HEK293 (cell line): ENCODE results near the gene RNF225.

Experiments used
- BCL11A ChIP-seq: fragments of 450-650 bp; formaldehyde crosslinking; IDR thresholded peaks from 2 replicates; pipeline ENCODE4 v1.5.1; 2016; ENCODE audit warnings: low read depth, missing biosample characterization, missing genetic modification characterization
- HOXC10 ChIP-seq: sonication (generic); formaldehyde crosslinking; IDR thresholded peaks from 2 replicates; pipeline ENCODE4 v1.8.1; 2023; ENCODE audit warnings: mild to moderate bottlenecking, missing genetic modification reagents
- HOXD13 ChIP-seq: sonication (generic); formaldehyde crosslinking; IDR thresholded peaks from 2 replicates; pipeline ENCODE4 v1.8.0; 2022; ENCODE audit warnings: missing genetic modification reagents, borderline replicate concordance
- KLF10 ChIP-seq: fragments of 450-650 bp; IDR thresholded peaks from 2 replicates; pipeline ENCODE4 v1.5.1; 2018; ENCODE audit warnings: missing biosample characterization, mild to moderate bottlenecking, missing genetic modification characterization
- OVOL3 ChIP-seq: fragments of 450-650 bp; formaldehyde crosslinking; IDR thresholded peaks from 2 replicates; pipeline ENCODE4 v1.5.1; 2016; ENCODE audit warnings: missing biosample characterization, missing genetic modification characterization
- REPIN1 ChIP-seq: fragments of 450-650 bp; formaldehyde crosslinking; IDR thresholded peaks from 2 replicates; pipeline ENCODE4 v1.5.1; 2017; ENCODE audit warnings: missing biosample characterization, missing genetic modification characterization, low read depth
- SP3 ChIP-seq: fragments of 450-650 bp; formaldehyde crosslinking; IDR thresholded peaks from 2 replicates; pipeline ENCODE4 v1.5.1; 2016; ENCODE audit warnings: missing biosample characterization, missing genetic modification characterization
- ZBTB20 ChIP-seq: fragments of 450-650 bp; formaldehyde crosslinking; IDR thresholded peaks from 2 replicates; pipeline ENCODE4 v1.5.1; 2016; ENCODE audit warnings: missing biosample characterization, missing genetic modification characterization
- ZBTB6 ChIP-seq: fragments of 450-650 bp; formaldehyde crosslinking; IDR thresholded peaks from 2 replicates; pipeline ENCODE4 v1.5.1; 2017; ENCODE audit warnings: missing biosample characterization, missing genetic modification characterization
- ZIC2 ChIP-seq: fragments of 450-650 bp; formaldehyde crosslinking; IDR thresholded peaks from 2 replicates; pipeline ENCODE4 v1.5.1; 2016; ENCODE audit warnings: missing biosample characterization, missing genetic modification characterization
- ZNF146 ChIP-seq: fragments of 450-650 bp; formaldehyde crosslinking; IDR thresholded peaks from 2 replicates; pipeline ENCODE4 v1.5.1; 2016; ENCODE audit warnings: missing biosample characterization, missing genetic modification characterization
- ZNF155 ChIP-seq: fragments of 450-650 bp; formaldehyde crosslinking; IDR thresholded peaks from 2 replicates; pipeline ENCODE4 v1.5.1; 2016; ENCODE audit warnings: missing biosample characterization, missing genetic modification characterization
- ZNF211 ChIP-seq: fragments of 450-650 bp; formaldehyde crosslinking; IDR thresholded peaks from 2 replicates; pipeline ENCODE4 v1.5.1; 2016; ENCODE audit warnings: low read depth, missing biosample characterization, missing genetic modification characterization
- ZNF24 ChIP-seq: fragments of 450-650 bp; formaldehyde crosslinking; IDR thresholded peaks from 2 replicates; pipeline ENCODE4 v1.5.1; 2016; ENCODE audit warnings: missing biosample characterization, missing genetic modification characterization
- ZNF302 ChIP-seq: fragments of 450-650 bp; formaldehyde crosslinking; IDR thresholded peaks from 2 replicates; pipeline ENCODE4 v1.5.1; 2016; ENCODE audit warnings: missing biosample characterization, missing genetic modification characterization, low read depth
- ZNF324 ChIP-seq: fragments of 450-650 bp; formaldehyde crosslinking; IDR thresholded peaks from 2 replicates; pipeline ENCODE4 v1.5.1; 2016; ENCODE audit warnings: missing biosample characterization, missing genetic modification characterization
- ZNF335 ChIP-seq: fragments of 450-650 bp; formaldehyde crosslinking; conservative IDR thresholded peaks from 2 replicates; pipeline ENCODE4 v1.5.1; 2016; ENCODE audit warnings: missing biosample characterization, missing genetic modification characterization
- ZNF391 ChIP-seq: fragments of 450-650 bp; formaldehyde crosslinking; IDR thresholded peaks from 2 replicates; pipeline ENCODE4 v1.5.1; 2016; ENCODE audit warnings: low read depth, missing biosample characterization, missing genetic modification characterization, borderline replicate concordance
- ZNF561 ChIP-seq: fragments of 450-650 bp; IDR thresholded peaks from 2 replicates; pipeline ENCODE4 v1.5.1; 2018; ENCODE audit warnings: missing biosample characterization, missing genetic modification characterization, borderline replicate concordance
- ZNF571 ChIP-seq: fragments of 450-650 bp; formaldehyde crosslinking; IDR thresholded peaks from 2 replicates; pipeline ENCODE4 v1.5.0; 2017; ENCODE audit warnings: missing biosample characterization, missing genetic modification characterization
- ZNF600 ChIP-seq: fragments of 450-650 bp; formaldehyde crosslinking; IDR thresholded peaks from 2 replicates; pipeline ENCODE4 v1.5.1; 2016; ENCODE audit warnings: missing biosample characterization, missing genetic modification characterization
- ZNF707 ChIP-seq: fragments of 450-650 bp; formaldehyde crosslinking; IDR thresholded peaks from 2 replicates; pipeline ENCODE4 v1.5.1; 2016; ENCODE audit warnings: missing biosample characterization, missing genetic modification characterization
- ZNF776 ChIP-seq: fragments of 450-650 bp; formaldehyde crosslinking; IDR thresholded peaks from 2 replicates; pipeline ENCODE4 v1.5.0; 2017; ENCODE audit warnings: missing biosample characterization, missing genetic modification characterization, borderline replicate concordance
- ZNF837 ChIP-seq: fragments of 450-650 bp; formaldehyde crosslinking; IDR thresholded peaks from 2 replicates; pipeline ENCODE4 v1.5.1; 2016; ENCODE audit warnings: missing biosample characterization, missing genetic modification characterization
- ZNF843 ChIP-seq: fragments of 450-650 bp; formaldehyde crosslinking; IDR thresholded peaks from 2 replicates; pipeline ENCODE4 v1.5.1; 2016; ENCODE audit warnings: missing biosample characterization, missing genetic modification characterization
- TF ChIP-seq, protein P1 (sequence below): fragments of 450-650 bp; formaldehyde crosslinking; IDR thresholded peaks from 2 replicates; pipeline ENCODE4 v1.5.1; 2017; ENCODE audit warnings: missing biosample characterization, mild to moderate bottlenecking, missing genetic modification characterization, moderate library complexity
- TF ChIP-seq, protein P2 (sequence below): fragments of 450-650 bp; formaldehyde crosslinking; IDR thresholded peaks from 2 replicates; pipeline ENCODE4 v1.5.0; 2017; ENCODE audit warnings: missing biosample characterization, missing genetic modification characterization, borderline replicate concordance
- TF ChIP-seq, protein P3 (sequence below): fragments of 450-650 bp; formaldehyde crosslinking; optimal IDR thresholded peaks from 2 replicates; pipeline ENCODE3; 2016; ENCODE audit warnings: missing biosample characterization, mild to moderate bottlenecking, missing genetic modification characterization
- TF ChIP-seq, protein P4 (sequence below): fragments of 450-650 bp; formaldehyde crosslinking; conservative IDR thresholded peaks from 2 replicates; pipeline ENCODE4 v1.5.1; 2016; ENCODE audit warnings: low read depth, missing biosample characterization, missing genetic modification characterization

The RNF225 gene

DNA sequence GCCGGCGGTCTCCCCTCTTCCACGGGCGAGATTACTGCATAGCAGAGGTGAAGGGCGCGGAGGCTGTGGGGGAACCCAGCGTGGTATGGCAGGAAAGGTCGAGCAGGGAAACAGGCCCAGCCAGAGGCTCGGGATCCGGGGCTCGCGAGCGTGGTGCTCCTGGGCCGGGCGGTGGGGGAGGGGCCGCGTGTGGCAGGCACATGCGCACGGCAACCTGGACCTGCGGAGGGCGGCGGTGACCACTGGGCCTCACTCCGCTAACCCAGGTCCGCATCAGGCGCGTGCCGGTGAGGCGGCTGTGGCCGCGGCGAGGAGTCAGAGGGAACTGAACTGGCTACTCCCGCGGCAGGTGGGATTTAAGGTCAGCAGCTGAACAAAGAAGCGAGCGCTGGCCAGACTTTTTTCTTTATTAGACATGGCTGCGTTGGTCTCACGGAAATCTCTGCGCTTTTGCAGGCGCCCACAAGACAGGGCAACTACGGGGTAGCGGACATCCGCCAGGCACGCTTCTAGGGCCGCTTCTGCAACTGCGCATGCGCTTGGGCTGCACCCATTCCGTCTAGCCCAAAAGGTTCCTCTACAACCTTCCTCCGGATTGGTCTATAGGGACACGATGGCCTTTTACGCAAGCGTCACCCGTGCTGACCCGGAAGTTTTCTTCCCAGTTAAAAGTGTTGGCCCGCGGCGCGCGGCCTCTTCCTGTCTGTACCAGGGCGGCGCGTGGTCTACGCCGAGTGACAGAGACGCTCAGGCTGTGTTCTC is 8.7 kb upstream of the RNF225 start, which contains the start of gene RPS5 (continued):
- no peak for TF ChIP-seq ZNF155
- TF ChIP-seq KLF10 (tag by site-specific recombination): 0 out of 2 replicates have a peak, but pooled peaks have one; percentile 15
- no peak for TF ChIP-seq ZNF211 (tag by site-specific recombination)
- TF ChIP-seq ZNF146 (tag by site-specific recombination): no peak
- TF ChIP-seq ZNF24 (tag by site-specific recombination): 0 out of 2 replicates have a peak, but pooled peaks have one; percentile 46
- TF ChIP-seq ZNF561 (tag by site-specific recombination): peak; percentile 80; the same call in 1 of the 2 replicates
- peak; percentile 97 for TF ChIP-seq HOXC10
- TF ChIP-seq ZBTB6 (tag by site-specific recombination): no peak
- TF ChIP-seq BCL11A (tag by site-specific recombination): peak; percentile 59; the same call in 1 of the 2 replicates
- peak; percentile 52; the same call in 1 of the 2 replicates for TF ChIP-seq ZNF600 (tag by site-specific recombination)
- TF ChIP-seq ZNF571 (tag by site-specific recombination): no peak
- peak; percentile 62; the same call in 1 of the 2 replicates for TF ChIP-seq ZNF391 (tag by site-specific recombination)
- TF ChIP-seq HOXD13 (CRISPR knock-in tag): peak; percentile 57; the same call in 1 of the 2 replicates
- TF ChIP-seq OVOL3 (tag by site-specific recombination): no peak
- TF ChIP-seq ZNF776 (tag by site-specific recombination): no peak
- TF ChIP-seq, protein P1, sequence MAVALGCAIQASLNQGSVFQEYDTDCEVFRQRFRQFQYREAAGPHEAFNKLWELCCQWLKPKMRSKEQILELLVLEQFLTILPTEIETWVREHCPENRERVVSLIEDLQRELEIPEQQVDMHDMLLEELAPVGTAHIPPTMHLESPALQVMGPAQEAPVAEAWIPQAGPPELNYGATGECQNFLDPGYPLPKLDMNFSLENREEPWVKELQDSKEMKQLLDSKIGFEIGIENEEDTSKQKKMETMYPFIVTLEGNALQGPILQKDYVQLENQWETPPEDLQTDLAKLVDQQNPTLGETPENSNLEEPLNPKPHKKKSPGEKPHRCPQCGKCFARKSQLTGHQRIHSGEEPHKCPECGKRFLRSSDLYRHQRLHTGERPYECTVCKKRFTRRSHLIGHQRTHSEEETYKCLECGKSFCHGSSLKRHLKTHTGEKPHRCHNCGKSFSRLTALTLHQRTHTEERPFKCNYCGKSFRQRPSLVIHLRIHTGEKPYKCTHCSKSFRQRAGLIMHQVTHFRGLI (tag by site-specific recombination): no peak
- TF ChIP-seq ZNF843 (tag by site-specific recombination): peak; percentile 52; the same call in 1 of the 2 replicates
- TF ChIP-seq ZBTB20: peak; percentile 73
- peak; percentile 99 for TF ChIP-seq ZNF335 (tag by site-specific recombination)
- TF ChIP-seq ZNF324 (tag by site-specific recombination): peak; percentile 30; the same call in 1 of the 2 replicates
- TF ChIP-seq, protein P2, sequence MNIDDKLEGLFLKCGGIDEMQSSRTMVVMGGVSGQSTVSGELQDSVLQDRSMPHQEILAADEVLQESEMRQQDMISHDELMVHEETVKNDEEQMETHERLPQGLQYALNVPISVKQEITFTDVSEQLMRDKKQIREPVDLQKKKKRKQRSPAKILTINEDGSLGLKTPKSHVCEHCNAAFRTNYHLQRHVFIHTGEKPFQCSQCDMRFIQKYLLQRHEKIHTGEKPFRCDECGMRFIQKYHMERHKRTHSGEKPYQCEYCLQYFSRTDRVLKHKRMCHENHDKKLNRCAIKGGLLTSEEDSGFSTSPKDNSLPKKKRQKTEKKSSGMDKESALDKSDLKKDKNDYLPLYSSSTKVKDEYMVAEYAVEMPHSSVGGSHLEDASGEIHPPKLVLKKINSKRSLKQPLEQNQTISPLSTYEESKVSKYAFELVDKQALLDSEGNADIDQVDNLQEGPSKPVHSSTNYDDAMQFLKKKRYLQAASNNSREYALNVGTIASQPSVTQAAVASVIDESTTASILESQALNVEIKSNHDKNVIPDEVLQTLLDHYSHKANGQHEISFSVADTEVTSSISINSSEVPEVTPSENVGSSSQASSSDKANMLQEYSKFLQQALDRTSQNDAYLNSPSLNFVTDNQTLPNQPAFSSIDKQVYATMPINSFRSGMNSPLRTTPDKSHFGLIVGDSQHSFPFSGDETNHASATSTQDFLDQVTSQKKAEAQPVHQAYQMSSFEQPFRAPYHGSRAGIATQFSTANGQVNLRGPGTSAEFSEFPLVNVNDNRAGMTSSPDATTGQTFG (tag by site-specific recombination): no peak
- TF ChIP-seq, protein P3, sequence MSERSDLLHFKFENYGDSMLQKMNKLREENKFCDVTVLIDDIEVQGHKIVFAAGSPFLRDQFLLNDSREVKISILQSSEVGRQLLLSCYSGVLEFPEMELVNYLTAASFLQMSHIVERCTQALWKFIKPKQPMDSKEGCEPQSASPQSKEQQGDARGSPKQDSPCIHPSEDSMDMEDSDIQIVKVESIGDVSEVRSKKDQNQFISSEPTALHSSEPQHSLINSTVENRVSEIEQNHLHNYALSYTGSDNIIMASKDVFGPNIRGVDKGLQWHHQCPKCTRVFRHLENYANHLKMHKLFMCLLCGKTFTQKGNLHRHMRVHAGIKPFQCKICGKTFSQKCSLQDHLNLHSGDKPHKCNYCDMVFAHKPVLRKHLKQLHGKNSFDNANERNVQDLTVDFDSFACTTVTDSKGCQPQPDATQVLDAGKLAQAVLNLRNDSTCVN: peak; percentile 93
- TF ChIP-seq, protein P4, sequence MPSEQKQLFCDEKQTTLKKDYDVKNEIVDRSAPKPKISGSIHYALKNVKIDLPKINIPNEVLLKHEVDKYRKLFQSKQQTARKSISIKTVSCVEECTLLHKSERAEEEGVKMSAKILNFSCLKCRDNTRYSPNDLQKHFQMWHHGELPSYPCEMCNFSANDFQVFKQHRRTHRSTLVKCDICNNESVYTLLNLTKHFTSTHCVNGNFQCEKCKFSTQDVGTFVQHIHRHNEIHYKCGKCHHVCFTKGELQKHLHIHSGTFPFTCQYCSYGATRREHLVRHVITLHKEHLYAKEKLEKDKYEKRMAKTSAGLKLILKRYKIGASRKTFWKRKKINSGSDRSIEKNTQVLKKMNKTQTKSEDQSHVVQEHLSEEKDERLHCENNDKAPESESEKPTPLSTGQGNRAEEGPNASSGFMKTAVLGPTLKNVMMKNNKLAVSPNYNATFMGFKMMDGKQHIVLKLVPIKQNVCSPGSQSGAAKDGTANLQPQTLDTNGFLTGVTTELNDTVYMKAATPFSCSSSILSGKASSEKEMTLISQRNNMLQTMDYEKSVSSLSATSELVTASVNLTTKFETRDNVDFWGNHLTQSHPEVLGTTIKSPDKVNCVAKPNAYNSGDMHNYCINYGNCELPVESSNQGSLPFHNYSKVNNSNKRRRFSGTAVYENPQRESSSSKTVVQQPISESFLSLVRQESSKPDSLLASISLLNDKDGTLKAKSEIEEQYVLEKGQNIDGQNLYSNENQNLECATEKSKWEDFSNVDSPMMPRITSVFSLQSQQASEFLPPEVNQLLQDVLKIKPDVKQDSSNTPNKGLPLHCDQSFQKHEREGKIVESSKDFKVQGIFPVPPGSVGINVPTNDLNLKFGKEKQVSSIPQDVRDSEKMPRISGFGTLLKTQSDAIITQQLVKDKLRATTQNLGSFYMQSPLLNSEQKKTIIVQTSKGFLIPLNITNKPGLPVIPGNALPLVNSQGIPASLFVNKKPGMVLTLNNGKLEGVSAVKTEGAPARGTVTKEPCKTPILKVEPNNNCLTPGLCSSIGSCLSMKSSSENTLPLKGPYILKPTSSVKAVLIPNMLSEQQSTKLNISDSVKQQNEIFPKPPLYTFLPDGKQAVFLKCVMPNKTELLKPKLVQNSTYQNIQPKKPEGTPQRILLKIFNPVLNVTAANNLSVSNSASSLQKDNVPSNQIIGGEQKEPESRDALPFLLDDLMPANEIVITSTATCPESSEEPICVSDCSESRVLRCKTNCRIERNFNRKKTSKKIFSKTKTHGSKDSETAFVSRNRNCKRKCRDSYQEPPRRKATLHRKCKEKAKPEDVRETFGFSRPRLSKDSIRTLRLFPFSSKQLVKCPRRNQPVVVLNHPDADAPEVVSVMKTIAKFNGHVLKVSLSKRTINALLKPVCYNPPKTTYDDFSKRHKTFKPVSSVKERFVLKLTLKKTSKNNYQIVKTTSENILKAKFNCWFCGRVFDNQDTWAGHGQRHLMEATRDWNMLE: peak; percentile 95
- TF ChIP-seq ZNF302 (tag by site-specific recombination): no peak
- peak; percentile 57 for TF ChIP-seq SP3 (tag by site-specific recombination)
- no peak for TF ChIP-seq ZNF837 (tag by site-specific recombination)
- TF ChIP-seq REPIN1 (tag by site-specific recombination): no peak
- TF ChIP-seq ZIC2 (tag by site-specific recombination): no peak
- TF ChIP-seq ZNF707 (tag by site-specific recombination): no peak
